ENCODE measurements around the gene RGS6.

DNA sequence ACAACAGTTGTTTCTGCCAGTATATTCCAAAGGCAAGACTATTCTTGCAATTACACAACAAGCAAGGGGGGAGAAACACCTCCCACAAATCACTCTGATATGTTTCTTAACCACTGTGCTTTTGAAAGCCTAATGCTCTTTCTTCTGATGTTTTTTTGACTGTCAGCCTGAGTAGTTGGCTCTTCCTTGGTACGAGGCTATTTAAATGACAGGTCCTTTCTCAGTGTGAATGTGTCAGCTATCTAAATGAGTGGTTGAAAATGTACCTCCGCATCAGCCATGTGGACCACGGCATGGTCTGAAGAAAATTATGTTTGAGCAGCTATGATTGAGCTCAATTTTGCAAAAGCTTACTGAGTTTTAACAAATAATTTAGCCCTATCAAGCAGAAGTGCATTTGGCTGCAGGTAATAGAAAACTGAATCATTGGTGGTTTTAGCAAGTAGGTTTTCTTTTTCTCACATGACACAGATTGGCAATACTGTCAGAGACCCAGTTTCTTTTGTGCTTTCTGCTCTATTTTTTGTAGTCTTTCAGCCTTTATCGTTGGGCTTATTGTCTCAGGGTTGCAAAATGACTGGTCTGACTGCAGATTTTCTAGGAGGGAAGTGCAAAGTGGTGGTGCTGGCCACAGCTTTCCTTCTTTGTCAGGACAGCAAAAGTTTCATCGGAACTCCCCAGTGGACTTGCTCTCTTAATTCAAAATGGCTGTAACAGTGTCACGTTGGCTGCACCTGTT is 162.8 kb downstream of the RGS6 start:
- TF ChIP-seq, protein P1, sequence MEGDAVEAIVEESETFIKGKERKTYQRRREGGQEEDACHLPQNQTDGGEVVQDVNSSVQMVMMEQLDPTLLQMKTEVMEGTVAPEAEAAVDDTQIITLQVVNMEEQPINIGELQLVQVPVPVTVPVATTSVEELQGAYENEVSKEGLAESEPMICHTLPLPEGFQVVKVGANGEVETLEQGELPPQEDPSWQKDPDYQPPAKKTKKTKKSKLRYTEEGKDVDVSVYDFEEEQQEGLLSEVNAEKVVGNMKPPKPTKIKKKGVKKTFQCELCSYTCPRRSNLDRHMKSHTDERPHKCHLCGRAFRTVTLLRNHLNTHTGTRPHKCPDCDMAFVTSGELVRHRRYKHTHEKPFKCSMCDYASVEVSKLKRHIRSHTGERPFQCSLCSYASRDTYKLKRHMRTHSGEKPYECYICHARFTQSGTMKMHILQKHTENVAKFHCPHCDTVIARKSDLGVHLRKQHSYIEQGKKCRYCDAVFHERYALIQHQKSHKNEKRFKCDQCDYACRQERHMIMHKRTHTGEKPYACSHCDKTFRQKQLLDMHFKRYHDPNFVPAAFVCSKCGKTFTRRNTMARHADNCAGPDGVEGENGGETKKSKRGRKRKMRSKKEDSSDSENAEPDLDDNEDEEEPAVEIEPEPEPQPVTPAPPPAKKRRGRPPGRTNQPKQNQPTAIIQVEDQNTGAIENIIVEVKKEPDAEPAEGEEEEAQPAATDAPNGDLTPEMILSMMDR (IDR thresholded peaks at IDR 0.05; ENCODE audit: low read length) = no peak
- TF ChIP-seq EZH2 (IDR thresholded peaks at IDR 0.05; ENCODE audit: borderline replicate concordance, low read length) = no peak

Data from OCI-LY1 (cell line).